ENCODE measurements around the gene ARID1B.

GRCh38 chr6:156917213-156917612 lies 140.0 kb downstream of the ARID1B start:
- no peak for TF ChIP-seq CTCF (conservative IDR thresholded peaks at IDR 0.05; ENCODE audit: low read depth, low read length)
- no peak for TF ChIP-seq EZH2 (IDR thresholded peaks at IDR 0.05; ENCODE audit: borderline replicate concordance, low read depth, low read length, poor library complexity, severe bottlenecking)
